ENCODE results near the gene NT5M.

DNA sequence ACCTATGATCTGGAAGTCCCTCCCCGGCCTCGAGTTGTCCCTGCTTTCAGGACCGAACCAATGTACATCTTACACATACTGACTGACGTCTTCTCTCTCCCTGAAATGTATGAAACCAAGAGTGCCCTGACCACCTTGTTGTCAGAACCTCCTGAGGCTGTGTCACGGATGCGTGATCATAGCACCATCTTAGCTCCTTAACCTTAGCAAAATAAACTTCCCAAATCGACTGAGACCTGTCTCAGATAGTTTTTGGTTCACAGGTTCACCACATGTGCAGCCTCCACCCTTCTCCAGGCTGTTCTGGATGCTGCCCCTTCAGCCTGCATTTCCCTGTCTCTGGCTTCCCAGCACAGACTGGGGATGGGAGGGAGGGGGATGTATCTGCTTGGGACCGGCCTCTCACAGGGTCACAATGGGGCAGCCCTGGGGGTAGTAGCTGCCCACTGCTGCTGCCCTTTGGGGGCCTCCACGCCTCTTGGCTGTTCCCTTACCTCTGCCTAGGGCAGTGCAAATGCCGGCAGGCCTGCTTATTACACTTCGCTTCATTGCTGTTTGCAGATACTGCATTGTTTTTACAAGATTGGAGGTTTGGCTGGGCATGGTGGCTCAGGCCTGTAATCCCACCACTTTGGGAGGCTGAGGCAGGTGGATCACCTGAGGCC is 69.8 kb downstream of the NT5M start:
- no peak for TF ChIP-seq EZH2 (IDR thresholded peaks at IDR 0.05)
- TF ChIP-seq POLR2AphosphoS5 (IDR thresholded peaks at IDR 0.05; ENCODE audit: borderline replicate concordance, low read depth, low read length), result no peak
